SK-N-MC (cell line): ENCODE data around the gene CD300LG.

Experiments used
- EZH2 ChIP-seq: fragments of 200-600 bp; sonication (generic); IDR thresholded peaks from one replicate; pipeline ENCODE4 v1.6.1; 2017; ENCODE audit warnings: antibody characterized with exemption
- POLR2AphosphoS5 ChIP-seq: IDR thresholded peaks from 2 replicates; pipeline ENCODE4 v1.6.1; 2012; ENCODE audit warnings: mild to moderate bottlenecking, low read depth, low read length, borderline replicate concordance

DNA sequence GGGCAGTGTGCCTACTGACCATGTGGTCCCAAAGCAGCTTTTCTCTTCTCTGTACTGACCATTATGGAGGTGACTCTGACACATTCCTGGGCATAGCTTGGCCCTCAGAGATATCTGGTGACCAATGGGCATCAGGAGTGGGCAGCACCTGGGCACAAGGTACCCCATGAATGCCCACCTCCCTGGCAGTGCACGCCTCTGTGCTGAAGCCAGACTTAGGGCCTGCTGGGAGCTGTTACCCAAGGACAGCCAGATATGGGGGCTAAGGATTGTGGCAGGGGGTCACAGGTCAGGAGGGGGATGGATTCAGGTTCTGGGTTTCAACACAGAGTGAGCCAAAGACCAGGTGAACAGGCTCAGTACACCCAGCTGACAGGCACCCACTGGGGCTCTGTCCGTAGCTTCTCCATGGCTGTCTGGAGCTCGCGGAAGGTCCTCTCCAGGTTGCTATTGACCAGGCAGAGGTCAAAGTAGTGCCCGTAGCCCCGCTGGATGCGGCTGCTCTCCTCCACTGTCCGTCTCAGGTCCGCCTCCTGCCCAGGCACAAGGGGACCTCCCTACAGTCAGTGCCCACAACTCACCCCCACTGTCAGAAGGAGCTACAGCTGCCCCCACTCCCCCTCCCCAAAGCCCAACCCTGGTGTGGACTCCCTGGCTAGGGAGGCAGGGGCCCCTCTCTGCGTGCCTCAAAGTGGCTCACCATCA is 30.6 kb downstream of the CD300LG start:
- TF ChIP-seq POLR2AphosphoS5 (no peak), EZH2 (no peak)
